ENCODE measurements around the gene KHDRBS1. TPM values are rescaled to one million over a fixed set of nuclear protein-coding genes. Genes with fewer than 3 reads are reported as not detected.
A peak's percentile ranks its signal among the peaks of the same experiment; 100 is the strongest.

Gene KHDRBS1
- total and polyA plus RNA-seq, 9 of the 15 experiments (the other 6 are each of a cell fraction or from before 2014, with no cell fraction given), result 48.4 to 257 (median 114) TPM

DNA sequence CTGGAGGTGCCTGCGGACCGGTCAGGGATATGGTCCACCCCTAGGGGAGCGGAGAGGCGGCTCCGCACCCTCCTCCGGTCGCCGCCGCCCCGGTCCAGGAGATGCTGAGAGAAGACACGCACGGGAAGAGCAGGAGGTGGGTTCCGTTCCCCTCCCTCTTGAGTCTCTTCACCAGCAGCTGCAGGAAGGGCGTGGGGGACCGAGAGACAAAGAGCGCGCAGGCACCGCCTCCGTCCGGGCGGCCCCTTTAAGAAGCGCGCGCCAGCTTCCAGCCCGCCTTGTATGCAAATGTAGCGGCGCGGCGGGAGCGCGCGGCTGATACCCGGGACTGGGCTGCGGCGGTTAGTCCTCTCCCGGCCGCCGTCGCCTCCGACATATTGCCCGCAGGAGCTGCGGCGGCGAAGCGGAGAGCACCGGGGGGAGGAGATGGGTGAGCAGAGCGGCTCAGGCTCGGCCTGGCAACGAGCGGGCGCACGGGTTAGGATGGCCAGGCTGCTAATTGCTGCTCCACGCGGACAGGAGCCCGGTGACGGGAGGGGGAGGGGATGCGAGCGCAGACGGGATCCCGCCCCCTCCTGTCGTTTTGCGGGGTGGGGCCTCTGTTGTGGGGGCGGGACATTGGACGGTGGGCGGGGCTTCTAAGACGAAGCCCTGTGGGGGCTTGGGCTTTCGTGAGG, 59.1 kb downstream of the KHDRBS1 start, which contains the start of gene TMEM39B (continued):
- TF ChIP-seq ZNF282 (CRISPR knock-in tag; IDR thresholded peaks at IDR 0.05) (no peak), BCOR (IDR thresholded peaks at IDR 0.05) (peak; percentile 56; the same call in 1 of the 2 replicates), NCOR1 (IDR thresholded peaks at IDR 0.05) (no peak), SRSF7 (optimal IDR thresholded peaks at IDR 0.05; ENCODE audit: low read depth, low read length) (no peak), CBX2 (IDR thresholded peaks at IDR 0.05; ENCODE audit: insufficient read depth, low read length, poor library complexity, severe bottlenecking) (no peak), YBX1 (IDR thresholded peaks at IDR 0.05) (no peak), EZH2 (IDR thresholded peaks at IDR 0.05; ENCODE audit: borderline replicate concordance, low read depth, low read length) (no peak), NR1H2 (CRISPR knock-in tag; IDR thresholded peaks at IDR 0.05) (no peak), CCNT2 (IDR thresholded peaks at IDR 0.05; ENCODE audit: borderline replicate concordance, extremely low read depth, insufficient read length, low read depth, low read length) (peak; percentile 83), ARNT (IDR thresholded peaks at IDR 0.05) (no peak), ZSCAN32 (CRISPR knock-in tag; IDR thresholded peaks at IDR 0.05) (no peak), SNIP1 (IDR thresholded peaks at IDR 0.05; ENCODE audit: low read depth) (no peak), NFIC (IDR thresholded peaks at IDR 0.05) (peak; percentile 44; the same call in 1 of the 2 replicates), EP300 (IDR thresholded peaks at IDR 0.05; ENCODE audit: low read length) (no peak; the same call in 1 of the 2 replicates), PURB (CRISPR knock-in tag; IDR thresholded peaks at IDR 0.05; ENCODE audit: low read depth) (no peak), NFATC3 (IDR thresholded peaks at IDR 0.05) (no peak), ZNF280B (CRISPR knock-in tag; IDR thresholded peaks at IDR 0.05) (no peak), BRD9 (IDR thresholded peaks at IDR 0.05; ENCODE audit: low read depth, partially characterized antibody) (peak; percentile 26)
- TF ChIP-seq, protein P1, sequence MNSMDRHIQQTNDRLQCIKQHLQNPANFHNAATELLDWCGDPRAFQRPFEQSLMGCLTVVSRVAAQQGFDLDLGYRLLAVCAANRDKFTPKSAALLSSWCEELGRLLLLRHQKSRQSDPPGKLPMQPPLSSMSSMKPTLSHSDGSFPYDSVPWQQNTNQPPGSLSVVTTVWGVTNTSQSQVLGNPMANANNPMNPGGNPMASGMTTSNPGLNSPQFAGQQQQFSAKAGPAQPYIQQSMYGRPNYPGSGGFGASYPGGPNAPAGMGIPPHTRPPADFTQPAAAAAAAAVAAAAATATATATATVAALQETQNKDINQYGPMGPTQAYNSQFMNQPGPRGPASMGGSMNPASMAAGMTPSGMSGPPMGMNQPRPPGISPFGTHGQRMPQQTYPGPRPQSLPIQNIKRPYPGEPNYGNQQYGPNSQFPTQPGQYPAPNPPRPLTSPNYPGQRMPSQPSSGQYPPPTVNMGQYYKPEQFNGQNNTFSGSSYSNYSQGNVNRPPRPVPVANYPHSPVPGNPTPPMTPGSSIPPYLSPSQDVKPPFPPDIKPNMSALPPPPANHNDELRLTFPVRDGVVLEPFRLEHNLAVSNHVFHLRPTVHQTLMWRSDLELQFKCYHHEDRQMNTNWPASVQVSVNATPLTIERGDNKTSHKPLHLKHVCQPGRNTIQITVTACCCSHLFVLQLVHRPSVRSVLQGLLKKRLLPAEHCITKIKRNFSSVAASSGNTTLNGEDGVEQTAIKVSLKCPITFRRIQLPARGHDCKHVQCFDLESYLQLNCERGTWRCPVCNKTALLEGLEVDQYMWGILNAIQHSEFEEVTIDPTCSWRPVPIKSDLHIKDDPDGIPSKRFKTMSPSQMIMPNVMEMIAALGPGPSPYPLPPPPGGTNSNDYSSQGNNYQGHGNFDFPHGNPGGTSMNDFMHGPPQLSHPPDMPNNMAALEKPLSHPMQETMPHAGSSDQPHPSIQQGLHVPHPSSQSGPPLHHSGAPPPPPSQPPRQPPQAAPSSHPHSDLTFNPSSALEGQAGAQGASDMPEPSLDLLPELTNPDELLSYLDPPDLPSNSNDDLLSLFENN (IDR thresholded peaks at IDR 0.05; ENCODE audit: low read depth in 2 of 2, low read length in 2 of 2), result peak in 1 of 2 experiments; percentile 42; a peak in 1 of 4 replicates
- TF ChIP-seq, protein P2, sequence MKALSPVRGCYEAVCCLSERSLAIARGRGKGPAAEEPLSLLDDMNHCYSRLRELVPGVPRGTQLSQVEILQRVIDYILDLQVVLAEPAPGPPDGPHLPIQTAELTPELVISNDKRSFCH (CRISPR knock-in tag; IDR thresholded peaks at IDR 0.05), result no peak
- TF ChIP-seq, protein P2 (tag; IDR thresholded peaks at IDR 0.05), result peak; percentile 75; the same call in 1 of the 2 replicates
- TF ChIP-seq, protein P3, sequence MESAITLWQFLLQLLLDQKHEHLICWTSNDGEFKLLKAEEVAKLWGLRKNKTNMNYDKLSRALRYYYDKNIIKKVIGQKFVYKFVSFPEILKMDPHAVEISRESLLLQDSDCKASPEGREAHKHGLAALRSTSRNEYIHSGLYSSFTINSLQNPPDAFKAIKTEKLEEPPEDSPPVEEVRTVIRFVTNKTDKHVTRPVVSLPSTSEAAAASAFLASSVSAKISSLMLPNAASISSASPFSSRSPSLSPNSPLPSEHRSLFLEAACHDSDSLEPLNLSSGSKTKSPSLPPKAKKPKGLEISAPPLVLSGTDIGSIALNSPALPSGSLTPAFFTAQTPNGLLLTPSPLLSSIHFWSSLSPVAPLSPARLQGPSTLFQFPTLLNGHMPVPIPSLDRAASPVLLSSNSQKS (CRISPR knock-in tag; IDR thresholded peaks at IDR 0.05), result no peak
- TF ChIP-seq, protein P4, sequence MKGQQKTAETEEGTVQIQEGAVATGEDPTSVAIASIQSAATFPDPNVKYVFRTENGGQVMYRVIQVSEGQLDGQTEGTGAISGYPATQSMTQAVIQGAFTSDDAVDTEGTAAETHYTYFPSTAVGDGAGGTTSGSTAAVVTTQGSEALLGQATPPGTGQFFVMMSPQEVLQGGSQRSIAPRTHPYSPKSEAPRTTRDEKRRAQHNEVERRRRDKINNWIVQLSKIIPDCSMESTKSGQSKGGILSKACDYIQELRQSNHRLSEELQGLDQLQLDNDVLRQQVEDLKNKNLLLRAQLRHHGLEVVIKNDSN (CRISPR knock-in tag; IDR thresholded peaks at IDR 0.05), result no peak

Measured in K562 (cell line).